Measurements from ENCODE around the gene DOCK4. TPM values are rescaled to one million over a fixed set of nuclear protein-coding genes. Genes with fewer than 3 reads are reported as not detected.

The DOCK4 gene
- total RNA-seq, 1 donor = 31.8 TPM

DNA sequence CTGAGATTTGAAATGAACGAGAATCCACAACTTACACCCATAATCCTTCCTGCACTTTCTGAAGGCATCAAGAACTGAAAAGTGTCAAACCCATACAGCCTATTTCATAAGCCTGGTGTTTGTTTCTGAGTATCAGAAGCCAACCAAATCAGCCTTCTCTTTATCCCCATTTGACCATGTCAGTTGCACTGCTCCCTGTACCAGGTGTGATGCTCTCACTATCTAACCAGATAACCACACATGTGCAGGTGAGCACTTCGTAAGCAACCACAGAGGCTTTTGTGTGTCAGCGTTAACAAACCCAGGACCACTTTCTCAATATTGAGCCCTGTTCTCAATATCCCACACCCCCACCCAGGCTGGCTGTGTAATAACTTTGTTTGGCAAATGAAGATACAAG, 114.4 kb downstream of the DOCK4 start:
- no peak overlapping the region for H2AFZ ChIP-seq (ENCODE audit: low read length)
- H3K79me2 ChIP-seq (ENCODE audit: insufficient read depth, low read length) = peaks cover 32% of the 10 kb centered on the region
- no peaks in the 10 kb centered on the region for H3K36me3 ChIP-seq (ENCODE audit: insufficient read depth, low read length)
- H3K4me1 ChIP-seq (ENCODE audit: insufficient read depth, low read length) = peaks cover 2% of the 10 kb centered on the region
- no peak overlapping the region for H3K4me3 ChIP-seq (ENCODE audit: insufficient read depth, low read length)
- TF ChIP-seq, protein P1, sequence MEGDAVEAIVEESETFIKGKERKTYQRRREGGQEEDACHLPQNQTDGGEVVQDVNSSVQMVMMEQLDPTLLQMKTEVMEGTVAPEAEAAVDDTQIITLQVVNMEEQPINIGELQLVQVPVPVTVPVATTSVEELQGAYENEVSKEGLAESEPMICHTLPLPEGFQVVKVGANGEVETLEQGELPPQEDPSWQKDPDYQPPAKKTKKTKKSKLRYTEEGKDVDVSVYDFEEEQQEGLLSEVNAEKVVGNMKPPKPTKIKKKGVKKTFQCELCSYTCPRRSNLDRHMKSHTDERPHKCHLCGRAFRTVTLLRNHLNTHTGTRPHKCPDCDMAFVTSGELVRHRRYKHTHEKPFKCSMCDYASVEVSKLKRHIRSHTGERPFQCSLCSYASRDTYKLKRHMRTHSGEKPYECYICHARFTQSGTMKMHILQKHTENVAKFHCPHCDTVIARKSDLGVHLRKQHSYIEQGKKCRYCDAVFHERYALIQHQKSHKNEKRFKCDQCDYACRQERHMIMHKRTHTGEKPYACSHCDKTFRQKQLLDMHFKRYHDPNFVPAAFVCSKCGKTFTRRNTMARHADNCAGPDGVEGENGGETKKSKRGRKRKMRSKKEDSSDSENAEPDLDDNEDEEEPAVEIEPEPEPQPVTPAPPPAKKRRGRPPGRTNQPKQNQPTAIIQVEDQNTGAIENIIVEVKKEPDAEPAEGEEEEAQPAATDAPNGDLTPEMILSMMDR (IDR thresholded peaks at IDR 0.05; ENCODE audit: extremely low read depth, low read depth, low read length) = no peak
- H3K4me2 ChIP-seq (ENCODE audit: insufficient read depth, low read length) = no peak overlapping the region
- no peaks in the 10 kb centered on the region for H3K27me3 ChIP-seq (ENCODE audit: insufficient read depth, low read length)
- DNase-seq (ENCODE audit: insufficient read length, low spot score, missing footprints) = no peak
- no peaks in the 10 kb centered on the region for H3K9me3 ChIP-seq (ENCODE audit: low read depth, low read length)
- no peaks in the 10 kb centered on the region for H4K20me1 ChIP-seq (ENCODE audit: insufficient read depth, low read length)
- H3K27ac ChIP-seq (ENCODE audit: low read depth, low read length) = no peak overlapping the region

DNA sequence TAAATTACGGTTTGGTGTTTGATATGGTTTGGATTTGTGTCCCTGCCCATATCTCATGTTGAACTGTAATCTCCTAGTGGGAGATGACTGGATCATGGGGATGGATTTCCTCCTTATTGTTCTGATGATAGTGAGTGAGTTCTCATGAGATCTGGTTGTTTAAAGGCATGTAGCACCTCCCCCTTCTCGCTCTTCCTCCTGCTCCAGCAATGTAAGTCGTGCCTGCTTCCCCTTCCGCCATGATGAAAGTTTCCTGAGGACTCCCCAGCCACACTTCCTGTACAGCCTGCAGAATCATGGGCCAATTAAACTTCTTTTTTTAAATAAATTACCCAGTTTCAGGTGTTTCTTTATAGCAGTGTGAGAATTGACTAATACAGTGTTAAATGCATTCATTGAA, 116.6 kb downstream of the DOCK4 start:
- TF ChIP-seq, protein P1 (IDR thresholded peaks at IDR 0.05; ENCODE audit: extremely low read depth, low read depth, low read length) = no peak
- H3K4me3 ChIP-seq (ENCODE audit: insufficient read depth, low read length) = no peak overlapping the region
- no peak overlapping the region for H2AFZ ChIP-seq (ENCODE audit: low read length)
- no peaks in the 10 kb centered on the region for H3K9me3 ChIP-seq (ENCODE audit: low read depth, low read length)
- H3K79me2 ChIP-seq (ENCODE audit: insufficient read depth, low read length) = peaks cover 33% of the 10 kb centered on the region
- no peak overlapping the region for H3K27ac ChIP-seq (ENCODE audit: low read depth, low read length)
- no peaks in the 10 kb centered on the region for H4K20me1 ChIP-seq (ENCODE audit: insufficient read depth, low read length)
- DNase-seq (ENCODE audit: insufficient read length, low spot score, missing footprints) = no peak
- no peaks in the 10 kb centered on the region for H3K27me3 ChIP-seq (ENCODE audit: insufficient read depth, low read length)
- H3K36me3 ChIP-seq (ENCODE audit: insufficient read depth, low read length) = no peaks in the 10 kb centered on the region
- no peak overlapping the region for H3K4me2 ChIP-seq (ENCODE audit: insufficient read depth, low read length)
- H3K4me1 ChIP-seq (ENCODE audit: insufficient read depth, low read length) = peaks cover 21% of the 10 kb centered on the region

DNA sequence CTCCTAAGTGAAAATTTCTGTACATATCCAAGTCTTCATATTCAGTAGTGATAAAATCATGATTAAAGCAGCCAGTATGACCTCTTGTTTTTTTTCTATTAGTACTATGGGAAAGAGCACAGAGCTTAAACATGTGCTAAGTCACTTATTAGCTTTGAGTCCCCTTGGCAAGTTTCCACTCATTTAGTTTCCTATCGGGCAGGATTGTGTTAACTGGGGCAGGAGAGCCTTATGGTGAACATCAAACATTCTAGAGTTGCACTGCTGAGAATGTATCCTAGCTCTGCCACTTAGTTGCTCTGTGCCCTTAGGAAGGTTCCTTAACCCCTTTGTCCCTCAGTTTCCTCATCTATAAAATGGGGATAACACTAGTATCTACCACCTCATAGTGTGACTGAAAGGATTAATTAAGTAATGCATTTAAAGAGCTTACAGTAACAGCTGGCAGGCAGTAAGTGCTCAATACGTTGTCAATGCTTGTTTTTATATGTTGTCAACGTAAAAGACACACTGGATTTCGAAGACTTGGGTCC, 117.6 kb downstream of the DOCK4 start:
- no peak overlapping the region for H3K4me3 ChIP-seq (ENCODE audit: insufficient read depth, low read length)
- TF ChIP-seq, protein P1 (IDR thresholded peaks at IDR 0.05; ENCODE audit: extremely low read depth, low read depth, low read length) = no peak
- H2AFZ ChIP-seq (ENCODE audit: low read length) = no peak overlapping the region
- DNase-seq (ENCODE audit: insufficient read length, low spot score, missing footprints) = no peak
- no peak overlapping the region for H3K27ac ChIP-seq (ENCODE audit: low read depth, low read length)
- H3K36me3 ChIP-seq (ENCODE audit: insufficient read depth, low read length) = no peaks in the 10 kb centered on the region
- peaks cover 37% of the 10 kb centered on the region for H3K79me2 ChIP-seq (ENCODE audit: insufficient read depth, low read length)
- H3K27me3 ChIP-seq (ENCODE audit: insufficient read depth, low read length) = no peaks in the 10 kb centered on the region
- H4K20me1 ChIP-seq (ENCODE audit: insufficient read depth, low read length) = no peaks in the 10 kb centered on the region
- H3K4me2 ChIP-seq (ENCODE audit: insufficient read depth, low read length) = no peak overlapping the region
- peaks cover 30% of the 10 kb centered on the region for H3K4me1 ChIP-seq (ENCODE audit: insufficient read depth, low read length)
- no peaks in the 10 kb centered on the region for H3K9me3 ChIP-seq (ENCODE audit: low read depth, low read length)

DNA sequence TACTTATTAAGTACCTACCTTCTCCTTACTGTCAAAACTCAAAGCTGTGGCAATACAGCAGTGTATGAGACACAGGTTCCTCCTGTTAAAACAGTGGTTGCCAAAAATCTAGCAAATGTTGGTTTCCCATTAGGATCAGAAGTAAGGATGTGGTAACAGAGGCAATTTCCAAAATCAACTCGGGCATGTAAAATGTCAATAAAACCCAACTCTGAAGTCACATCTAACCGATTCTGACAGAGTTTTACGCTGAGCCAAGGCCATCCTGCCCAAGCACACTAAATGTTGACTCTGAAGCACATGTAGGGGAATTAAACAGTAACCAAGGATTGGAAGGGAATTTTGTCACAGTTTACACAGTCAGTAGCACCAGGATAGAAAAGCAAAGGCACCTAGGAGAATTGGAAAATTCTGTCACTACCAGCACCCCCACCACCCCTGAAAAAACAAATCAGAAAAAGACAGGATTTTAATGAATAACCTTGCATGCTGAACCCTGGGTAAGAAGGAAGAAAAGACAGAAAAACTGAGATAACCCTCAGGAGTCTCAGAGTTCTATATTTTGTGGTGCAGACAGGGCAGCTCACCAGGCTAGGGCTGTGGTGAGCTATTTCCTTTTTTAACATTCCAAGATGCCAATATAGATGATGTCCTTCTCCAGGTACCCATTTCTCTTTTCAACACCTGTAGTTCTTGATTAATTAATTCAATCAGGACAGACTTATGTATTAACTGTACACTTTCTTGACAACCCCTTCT, 119.5 kb downstream of the DOCK4 start:
- Histone ChIP-seq H3K27ac (ENCODE audit: low read depth, low read length) (no peak overlapping the region), H2AFZ (ENCODE audit: low read length) (peak overlapping the region; percentile 18), H3K4me1 (ENCODE audit: insufficient read depth, low read length) (peaks cover 31% of the 10 kb centered on the region), H4K20me1 (ENCODE audit: insufficient read depth, low read length) (no peaks in the 10 kb centered on the region), H3K79me2 (ENCODE audit: insufficient read depth, low read length) (peaks cover 35% of the 10 kb centered on the region), H3K4me2 (ENCODE audit: insufficient read depth, low read length) (peak overlapping the region; percentile 11), H3K4me3 (ENCODE audit: insufficient read depth, low read length) (no peak overlapping the region), H3K36me3 (ENCODE audit: insufficient read depth, low read length) (no peaks in the 10 kb centered on the region), H3K27me3 (ENCODE audit: insufficient read depth, low read length) (no peaks in the 10 kb centered on the region), H3K9me3 (ENCODE audit: low read depth, low read length) (no peaks in the 10 kb centered on the region)
- TF ChIP-seq, protein P1 (IDR thresholded peaks at IDR 0.05; ENCODE audit: extremely low read depth, low read depth, low read length) = no peak
- DNase-seq (ENCODE audit: insufficient read length, low spot score, missing footprints) = no peak
